ENCODE results near the gene PPIA.
A peak's percentile ranks its signal among the peaks of the same experiment; 100 is the strongest.
"Not testable (repeated sequence)": the region's sequence is repeated elsewhere in the genome, so short reads cannot be mapped to it uniquely, and the experiment has no call there.

PPIA gene

DNA sequence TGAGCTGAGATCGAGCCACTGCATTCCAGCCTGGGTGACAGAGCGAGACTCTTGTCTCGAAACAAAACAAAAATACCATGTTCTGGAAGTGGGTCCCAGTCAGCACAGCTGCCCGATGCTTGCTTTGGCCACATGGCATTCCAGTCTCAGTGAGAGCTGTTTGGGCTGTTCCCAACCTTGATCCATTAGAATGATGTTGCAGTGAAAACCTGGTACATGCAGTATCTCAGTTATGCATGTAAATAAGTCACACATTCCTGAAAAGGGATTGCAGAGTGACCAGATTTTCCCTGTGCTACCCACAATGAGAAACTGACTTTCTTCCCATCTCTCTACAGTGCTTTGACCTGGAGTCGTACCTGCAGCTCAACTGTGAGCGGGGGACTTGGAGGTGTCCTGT is 32.4 kb upstream of the PPIA start:
- DNase-seq (ENCODE audit: low spot score) = no peak

DNA sequence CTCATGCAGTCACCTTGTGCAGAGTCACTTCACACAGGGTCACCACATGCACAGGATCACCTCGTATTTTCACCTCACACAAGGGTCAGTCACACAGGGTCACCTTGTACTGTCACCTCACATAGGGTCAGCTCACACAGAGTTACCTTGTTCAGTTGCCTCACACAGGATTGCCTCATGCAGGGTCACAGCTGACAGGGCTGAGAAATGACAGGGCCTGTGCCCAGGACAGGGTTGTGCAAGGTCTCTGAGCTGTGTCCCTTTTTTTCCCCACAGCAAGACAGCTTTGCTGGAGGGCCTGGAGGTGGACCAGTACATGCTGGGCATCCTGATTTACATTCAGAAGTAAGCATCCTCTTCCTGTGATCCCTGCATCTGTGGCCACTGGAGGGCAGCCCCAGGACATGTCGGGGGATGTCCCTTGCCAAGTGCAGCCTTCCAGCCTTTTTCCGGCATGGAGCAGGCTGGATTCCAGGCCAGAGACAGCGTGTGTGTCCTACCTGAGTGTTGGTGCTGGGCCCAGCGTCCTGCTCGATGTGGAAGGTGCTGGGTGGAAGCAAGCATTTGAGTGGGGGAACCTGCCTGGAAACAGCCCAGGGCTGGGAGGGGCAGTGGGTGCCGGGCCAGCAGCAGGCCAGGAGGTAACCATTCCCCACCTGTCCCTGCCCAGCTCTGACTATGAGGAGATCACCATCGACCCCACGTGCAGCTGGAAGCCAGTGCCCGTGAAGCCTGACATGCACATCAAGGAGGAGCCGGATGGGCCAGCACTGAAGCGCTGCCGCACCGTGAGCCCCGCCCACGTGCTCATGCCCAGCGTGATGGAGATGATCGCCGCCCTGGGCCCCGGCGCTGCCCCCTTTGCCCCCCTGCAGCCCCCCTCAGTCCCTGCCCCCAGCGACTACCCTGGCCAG is 31.6 kb upstream of the PPIA start:
- no peak for DNase-seq (ENCODE audit: low spot score)

DNA sequence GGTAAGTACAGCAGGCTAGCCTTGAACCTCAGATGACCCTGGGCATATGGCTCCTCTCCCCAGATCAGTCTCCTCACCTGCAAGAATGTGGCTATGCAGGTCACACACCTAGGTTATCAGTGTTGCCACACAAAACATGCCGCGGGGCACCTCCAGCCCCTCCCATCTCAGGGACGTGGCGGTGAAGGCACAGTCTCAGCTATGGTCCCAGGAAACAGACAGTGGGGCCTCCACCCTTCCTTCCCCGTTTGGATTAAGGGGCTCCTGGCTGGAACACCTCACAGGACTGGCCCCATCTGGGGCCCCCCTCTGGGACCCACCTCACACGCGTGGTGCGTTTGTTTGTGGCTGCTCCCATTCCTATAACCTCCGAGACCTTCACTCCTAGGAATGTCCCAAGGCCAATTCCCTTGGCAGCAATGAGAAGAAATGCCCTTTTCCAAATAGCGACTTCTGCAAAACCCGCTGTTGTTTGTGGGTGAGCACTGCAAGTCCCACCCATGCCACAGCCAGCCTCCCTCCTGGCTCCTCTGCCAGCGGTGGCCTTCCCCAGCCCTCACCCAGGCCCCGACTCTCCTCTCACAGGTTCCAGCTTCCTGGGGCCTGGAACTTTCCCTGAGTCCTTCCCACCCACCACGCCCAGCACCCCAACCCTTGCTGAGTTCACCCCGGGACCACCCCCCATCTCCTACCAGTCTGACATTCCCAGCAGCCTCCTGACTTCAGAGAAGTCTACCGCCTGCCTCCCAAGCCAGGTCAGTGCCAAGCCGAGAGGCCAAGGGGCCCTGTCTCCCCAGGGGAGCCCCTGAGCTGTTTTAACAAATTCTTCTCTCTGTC is 30.7 kb upstream of the PPIA start:
- no peak for DNase-seq (ENCODE audit: low spot score)

DNA sequence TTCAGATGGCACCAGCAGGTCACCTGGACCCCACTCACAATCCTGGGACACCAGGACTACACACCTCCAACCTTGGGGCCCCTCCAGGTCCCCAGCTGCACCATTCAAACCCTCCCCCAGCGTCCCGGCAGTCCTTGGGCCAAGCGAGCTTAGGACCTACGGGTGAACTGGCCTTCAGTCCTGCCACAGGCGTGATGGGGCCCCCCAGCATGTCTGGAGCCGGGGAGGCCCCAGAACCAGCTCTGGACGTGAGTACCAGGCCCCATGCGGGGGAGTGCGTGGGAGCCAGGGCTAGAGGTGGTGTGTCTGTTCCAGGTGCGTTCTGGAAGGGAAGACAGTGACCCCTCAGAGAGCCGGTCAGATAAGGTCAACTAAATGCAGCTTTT is 30.1 kb upstream of the PPIA start:
- DNase-seq (ENCODE audit: low spot score) = no peak

DNA sequence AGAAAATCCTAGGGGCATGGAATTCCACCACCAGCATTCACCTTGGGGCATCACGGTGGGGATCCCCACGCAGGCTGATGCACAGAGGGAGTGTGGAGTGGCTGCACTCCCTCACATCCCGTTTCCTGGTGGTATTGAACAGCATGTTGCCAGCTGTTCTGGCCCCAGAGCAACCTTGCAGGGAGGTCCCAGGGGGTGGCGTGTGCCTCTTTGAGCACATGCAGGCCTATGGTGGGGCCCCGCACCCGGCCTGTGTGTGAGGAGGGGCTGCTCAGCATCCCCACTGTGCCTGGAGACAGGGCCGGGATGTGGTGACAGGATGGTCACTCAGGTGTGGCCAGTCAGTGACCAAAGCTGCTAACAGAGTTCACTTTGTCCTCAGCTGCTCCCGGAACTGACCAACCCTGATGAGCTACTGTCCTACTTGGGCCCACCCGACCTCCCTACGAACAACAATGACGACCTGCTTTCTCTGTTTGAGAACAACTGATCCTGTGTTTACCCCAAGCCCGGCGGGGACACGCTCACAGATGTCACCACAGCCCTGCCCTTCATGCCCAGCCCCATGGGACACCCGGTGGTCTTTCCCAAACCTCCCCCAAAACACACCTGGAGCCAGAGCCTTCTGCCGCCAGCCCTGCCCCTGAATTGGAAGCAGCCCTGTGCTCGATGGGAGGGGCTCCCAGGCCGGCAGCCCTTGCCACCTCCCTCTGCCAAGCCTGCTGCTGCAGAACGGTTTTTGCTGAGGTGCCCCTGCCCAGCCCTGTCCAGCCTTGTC is 29.2 kb upstream of the PPIA start:
- no peak for DNase-seq (ENCODE audit: low spot score)

DNA sequence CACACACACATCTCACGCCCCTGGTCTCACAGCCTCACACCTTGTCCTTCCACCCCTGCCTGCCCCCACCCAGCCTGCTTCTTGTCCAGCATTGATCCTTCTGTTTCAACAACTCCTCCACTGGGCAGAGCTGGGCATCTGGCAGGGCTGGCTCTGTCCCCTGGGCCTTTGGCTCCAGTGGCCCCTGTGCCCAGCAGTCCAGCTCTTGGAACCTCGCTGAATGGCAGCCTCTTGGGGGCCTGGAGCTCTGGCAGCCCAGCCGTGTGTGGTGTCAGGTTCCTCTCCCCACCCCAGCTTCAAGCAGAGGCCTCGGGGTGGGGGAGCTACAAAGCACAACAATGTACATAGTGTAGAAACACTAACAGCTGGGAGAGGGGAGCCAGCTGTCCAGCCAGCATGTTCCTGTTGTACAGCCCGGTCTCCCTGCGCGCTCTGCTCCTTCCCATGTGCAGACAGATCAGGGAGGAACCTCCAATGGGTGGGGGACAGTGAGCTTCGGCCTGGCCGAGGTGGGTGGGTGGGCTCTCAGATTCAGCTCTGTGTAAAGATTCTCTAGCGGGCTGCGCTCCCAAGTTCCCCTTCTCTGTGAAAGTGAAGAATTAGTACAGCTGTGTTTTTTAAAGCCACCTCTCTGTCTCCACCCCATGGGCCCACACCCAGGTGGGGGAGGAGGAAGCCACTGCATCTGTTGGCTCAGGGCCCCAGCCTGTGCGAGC is 28.4 kb upstream of the PPIA start:
- peak; percentile 81 for DNase-seq (ENCODE audit: low spot score)

DNA sequence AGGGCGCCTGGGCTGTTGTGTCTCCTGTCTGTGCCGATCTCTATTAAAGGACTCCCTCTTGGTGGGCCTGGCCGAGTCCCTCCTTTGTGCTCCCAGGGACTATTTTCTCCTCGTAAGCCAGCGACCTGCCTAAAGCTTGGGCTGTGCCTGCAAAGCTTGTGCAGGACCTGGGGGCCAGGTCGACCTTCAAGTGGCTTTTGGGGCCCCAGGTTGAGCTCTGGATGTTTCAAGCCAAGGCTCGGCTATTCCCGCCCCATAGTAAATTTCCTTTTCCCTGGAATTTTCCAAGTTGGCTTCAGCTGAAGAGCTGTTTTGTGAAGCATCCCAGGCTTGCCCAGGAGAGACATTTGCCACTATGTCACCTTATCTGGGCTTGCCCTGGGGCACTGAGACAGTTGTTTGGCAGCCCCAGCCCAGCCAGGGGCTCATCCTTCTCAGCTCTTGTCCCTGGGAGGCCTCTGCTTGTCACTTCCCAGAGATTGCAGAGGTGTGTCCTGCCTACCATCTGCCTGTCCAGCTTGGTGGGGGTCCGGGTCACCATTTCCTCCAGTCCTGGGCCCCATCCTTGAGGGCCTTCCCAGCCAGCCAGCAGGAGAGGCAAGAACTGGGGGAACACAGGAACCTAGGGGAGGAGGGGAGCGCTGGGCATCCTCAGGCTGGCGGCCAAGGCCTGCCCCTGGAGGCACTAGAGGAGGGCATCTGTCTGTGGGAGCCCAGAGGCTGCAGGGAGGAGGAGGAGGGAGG is 27.7 kb upstream of the PPIA start:
- DNase-seq (ENCODE audit: low spot score) = no peak

DNA sequence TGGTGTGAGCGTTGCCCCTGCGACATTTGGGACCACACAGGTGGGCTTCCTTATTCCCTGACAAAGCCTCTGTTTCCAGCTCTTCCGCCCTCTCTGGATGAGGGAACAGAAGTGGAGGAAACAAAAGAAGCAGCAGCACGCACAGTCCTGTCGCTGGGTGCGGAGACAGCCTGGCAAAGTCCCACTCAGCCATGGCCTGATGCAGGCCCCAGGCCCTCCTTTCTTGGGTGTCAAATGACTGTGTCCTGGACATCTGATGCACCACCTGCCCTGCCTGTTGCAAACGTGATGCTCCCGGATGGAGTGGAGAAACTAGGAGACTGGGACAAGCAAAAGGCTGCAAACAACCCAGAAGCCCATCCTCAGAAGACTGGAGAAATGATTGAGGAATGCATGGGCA is 27.1 kb upstream of the PPIA start:
- DNase-seq (ENCODE audit: low spot score) = no peak

DNA sequence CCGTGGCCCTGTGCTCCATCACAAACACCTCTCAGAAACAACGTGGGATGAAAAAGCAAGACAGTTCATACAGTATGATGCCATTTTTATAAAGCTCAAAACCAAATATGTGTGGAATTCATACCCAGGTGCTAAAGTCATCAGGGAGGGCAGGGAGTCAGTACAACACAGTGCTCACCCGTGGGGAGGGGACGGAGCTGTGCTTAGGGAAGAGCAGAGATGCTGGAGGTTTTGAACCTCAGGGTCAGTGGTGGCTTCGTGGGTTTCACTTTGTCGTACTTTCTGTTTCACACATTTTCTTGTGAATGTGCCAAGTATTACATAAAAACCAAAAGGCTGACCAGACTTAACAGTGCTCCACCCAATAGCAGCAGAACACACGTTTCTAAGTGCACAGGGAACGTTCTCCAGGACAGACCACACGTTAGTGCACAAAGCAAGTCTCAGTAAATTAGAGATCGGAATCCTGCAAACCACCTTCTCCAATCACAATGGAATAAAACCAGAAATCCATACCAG is 26.6 kb upstream of the PPIA start:
- DNase-seq (ENCODE audit: low spot score) = no peak

DNA sequence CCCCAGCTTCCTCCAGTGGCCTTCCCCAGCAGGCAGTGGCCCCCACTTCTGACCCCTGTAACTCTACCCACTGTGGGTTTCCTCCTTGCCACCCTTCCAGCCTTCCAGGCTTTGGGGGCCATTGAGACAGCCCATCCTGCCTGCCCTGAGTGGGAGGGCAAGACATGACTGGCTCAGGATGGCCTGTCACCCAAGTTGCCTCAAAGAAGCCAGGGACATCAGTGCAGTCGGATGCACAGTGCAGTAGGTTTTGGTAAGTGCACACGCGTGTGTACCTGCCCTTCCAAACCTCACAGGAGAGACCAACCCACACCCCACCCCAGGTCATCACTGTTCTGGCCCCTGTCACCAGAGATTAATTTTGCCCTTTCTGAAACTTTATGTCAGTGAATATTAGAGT is 25.1 kb upstream of the PPIA start:
- no peak for DNase-seq (ENCODE audit: low spot score)

DNA sequence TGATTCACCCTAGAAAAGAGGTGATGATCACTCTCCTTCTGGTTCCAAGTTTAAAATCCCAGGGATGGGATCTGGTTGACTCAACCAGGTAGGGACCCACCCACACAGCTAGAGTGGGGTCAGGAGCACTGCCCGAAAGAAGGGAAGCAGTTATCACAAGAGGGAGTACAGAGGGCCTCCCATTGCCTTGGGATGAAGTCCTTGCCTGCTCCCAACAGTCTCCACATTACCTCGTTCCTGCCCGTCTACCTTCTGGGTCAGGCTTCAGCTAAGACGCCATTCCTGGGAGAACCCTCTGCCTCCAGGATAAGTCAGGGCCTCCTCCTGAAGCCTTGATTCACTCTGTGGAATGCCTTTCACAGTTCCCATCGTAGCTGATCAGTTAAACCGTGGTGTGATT is 24.0 kb upstream of the PPIA start:
- no peak for DNase-seq (ENCODE audit: low spot score)

DNA sequence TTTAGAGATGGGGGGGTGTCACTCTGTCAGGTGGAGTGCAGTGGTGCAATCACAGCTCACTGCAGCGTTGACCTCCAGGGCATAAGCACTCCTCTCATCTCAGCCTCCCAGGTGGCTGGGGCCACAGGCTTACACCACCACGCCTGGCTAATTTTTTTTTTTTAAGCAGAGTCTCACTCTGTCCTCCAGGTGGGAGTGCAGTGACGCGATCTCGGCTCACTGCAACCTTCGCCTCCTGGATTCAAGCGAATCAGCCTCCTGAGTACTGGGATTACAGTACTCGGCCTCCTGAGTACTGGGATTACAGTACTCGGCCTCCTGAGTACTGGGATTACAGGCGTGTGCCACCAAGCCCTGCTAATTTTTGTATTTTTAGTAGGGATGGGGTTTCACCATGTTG is 23.6 kb upstream of the PPIA start:
- no peak for DNase-seq (ENCODE audit: low spot score)

DNA sequence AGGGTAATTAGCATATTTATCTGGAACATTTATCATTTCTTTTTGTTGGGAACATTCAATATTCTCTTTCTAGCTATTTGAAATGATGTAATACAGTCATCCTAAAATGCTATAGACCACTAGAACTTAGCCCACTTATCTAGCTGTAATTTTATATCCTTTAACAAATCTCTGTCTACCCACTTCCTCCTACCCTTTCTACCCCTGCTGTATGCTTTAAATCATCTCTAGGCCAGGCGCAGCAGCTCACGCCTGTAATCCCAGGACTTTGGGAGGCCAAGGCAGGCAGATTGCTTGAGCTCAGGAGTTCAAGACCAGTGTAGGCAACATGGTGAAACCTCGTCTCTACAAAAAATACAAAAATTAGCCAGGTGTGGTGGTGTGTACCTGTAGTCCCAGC is 22.0 kb upstream of the PPIA start:
- not testable (repeated sequence) for DNase-seq (ENCODE audit: low spot score)

DNA sequence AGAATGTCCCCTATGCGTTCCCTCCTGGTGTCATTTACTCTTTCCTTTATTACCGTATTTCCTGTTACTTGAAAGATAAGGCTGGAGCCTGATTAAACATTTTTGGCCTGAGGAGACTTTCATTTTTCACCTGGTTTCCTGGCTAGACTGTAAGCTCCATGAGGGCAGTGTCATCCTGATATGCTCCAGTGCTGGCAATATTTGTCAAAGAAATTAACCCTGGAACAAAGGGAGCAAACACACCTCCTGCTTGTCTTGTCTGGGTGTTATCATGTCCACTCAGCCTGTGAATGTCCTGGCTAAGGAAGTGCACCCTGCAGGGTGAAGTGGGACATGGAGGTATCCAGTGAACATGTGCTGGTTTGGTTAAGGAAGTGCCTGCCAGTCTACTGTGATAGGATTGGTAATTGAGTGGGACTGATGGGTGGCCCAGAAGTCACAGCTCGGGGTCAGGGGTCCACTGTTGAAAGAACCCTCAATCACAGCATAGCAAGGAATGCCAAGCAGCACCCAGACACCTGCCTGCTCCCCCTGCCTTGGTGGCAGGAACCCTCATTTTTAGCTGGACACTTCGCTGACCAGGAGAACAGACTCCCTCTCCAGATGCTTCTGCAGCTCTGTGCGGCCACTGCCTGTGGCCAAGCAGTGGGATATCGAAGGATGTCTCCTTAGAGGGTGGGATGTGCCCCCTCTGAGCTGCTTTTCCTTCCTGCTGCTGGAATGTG is 20.9 kb upstream of the PPIA start:
- DNase-seq (ENCODE audit: low spot score) = no peak

DNA sequence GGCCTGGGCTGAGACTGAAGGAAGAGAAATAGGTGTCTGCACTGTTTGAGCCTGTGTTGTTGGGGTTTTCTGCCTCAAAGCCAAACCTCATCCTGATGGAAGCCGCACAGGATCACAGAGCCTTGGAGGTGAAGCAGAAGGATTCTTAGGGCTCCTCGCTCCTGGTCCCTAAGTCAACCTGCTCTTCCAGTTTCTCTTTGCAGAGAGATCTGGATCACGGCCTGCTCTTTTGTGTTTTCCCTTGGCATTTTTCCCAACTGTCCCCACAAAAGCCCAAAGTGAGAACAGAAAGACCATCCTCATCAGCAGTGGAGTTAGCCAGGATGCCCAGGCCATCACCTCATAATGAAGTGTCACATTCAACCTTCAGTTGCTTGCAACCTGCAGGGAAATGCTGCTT is 20.3 kb upstream of the PPIA start:
- DNase-seq (ENCODE audit: low spot score) = no peak

DNA sequence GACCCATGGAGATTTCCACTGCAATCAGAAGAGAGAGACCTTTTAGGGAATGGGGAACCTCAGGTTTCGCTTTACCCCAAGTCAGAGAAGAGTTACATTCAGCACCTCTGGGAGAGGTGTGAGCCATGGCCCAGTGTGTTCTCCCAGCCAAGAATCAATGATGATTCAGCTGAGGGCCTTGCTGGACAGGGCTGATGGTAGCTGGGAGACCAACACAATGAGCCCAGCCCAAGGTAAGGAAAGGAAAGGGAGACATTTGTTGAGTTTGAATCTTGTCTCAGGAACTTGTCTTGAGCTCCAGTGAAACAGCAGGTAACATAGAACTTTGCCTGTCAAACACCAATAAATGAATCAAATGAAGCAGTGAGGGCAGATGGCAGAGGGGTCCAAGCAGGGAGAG is 14.0 kb upstream of the PPIA start:
- no peak for DNase-seq (ENCODE audit: low spot score)

DNA sequence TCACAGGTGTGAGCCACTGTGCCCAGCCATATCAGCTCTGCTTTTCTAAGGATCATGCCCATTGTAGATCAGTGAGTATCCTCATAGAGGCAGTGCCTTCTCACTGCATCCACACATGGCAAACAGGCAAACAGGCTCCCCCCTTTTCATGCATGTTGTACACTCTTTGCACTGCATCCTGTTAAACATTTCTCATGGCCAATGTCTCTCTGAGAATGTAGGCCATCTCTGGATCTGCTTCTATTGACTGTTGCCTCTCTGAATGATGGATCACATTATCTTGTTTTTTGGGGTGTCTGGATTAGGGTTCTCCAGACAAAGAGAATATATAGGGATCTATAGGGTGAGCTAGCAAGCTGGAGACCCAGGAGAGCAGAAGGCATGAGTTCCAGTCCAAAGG is 13.1 kb upstream of the PPIA start:
- no peak for DNase-seq (ENCODE audit: low spot score)

DNA sequence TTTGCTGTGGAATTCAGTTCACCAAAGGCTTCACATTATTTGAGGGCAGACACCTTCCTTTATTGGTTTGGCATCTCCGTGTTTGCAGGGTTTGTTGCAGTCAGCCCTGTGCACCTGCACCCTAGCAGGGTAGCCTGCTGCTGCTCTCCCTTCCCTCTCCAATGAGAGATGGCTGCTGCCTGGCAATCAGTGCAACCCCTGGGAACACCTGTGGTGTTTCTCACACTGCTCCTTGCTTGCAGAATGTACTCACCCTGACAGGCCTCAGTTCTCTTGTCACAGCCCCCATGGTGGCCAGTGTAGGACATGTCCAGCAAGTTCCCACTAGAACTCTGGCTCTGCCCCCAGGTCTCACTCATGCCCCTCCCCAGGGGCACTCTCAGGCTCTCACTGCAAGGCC is 12.1 kb upstream of the PPIA start:
- DNase-seq (ENCODE audit: low spot score) = no peak

DNA sequence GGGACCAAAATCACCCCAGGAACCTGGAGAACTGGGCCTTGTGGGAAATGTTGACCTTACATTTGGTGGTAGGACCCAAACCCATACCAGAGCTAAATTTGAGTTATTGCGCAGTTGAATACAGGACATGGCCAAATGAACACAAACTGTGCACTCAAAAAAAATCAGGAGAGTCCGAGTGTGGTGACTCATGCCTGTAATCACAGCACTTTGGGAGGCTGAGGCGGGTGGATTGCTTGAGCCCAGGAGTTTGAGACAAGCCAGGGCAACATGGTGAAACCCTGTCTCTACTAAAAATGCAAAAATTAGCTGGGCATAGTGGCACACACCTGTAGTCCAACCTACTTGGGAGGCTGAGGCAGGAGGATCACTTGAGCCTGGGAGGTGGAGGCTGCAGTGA is 11.3 kb upstream of the PPIA start:
- DNase-seq (ENCODE audit: low spot score) = not testable (repeated sequence)

DNA sequence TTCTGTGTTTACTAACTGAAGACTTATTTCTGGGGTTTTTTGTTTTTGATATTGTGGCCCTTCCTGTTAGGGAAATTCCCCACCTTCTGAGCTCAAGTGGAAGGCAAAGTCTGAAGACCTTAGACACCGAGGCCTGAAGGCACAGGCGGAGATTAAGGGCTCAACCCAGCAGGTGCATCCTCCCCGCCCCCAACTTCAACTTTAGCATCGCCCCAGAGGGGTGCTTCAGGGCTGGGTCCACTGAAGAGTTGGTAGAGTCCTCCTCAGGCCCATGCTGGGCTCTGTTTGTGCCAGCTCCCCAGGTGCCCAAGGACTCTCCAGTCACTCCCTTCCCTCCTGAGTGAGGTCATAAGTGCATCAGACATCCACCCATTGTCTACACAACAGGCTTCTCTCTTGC is 9.4 kb upstream of the PPIA start:
- no peak for DNase-seq (ENCODE audit: low spot score)
